Panc1 (cell line): Measurements from ENCODE around the gene FAM20A. TPM values are rescaled to one million over a fixed set of nuclear protein-coding genes. Genes with fewer than 3 reads are reported as not detected.

Experiments
- ATAC-seq: fragments of 200-7000 bp; cut with Tn5 transposase; 2 replicates; pipeline ENCODE4 v1.9.1; 2020; ENCODE audit warnings: mild to moderate bottlenecking, moderate library complexity
- BruUV-seq: library from RNA; stranded (reverse); fragments of 400-500 nt; replicated peaks from 2 replicates; lab custom pipeline; 2021; lab: Mats Ljungman, UMichigan
- CTCF ChIA-PET: fragments of 300-600 bp; sonication (Branson Sonifier 250); formaldehyde crosslinking; loops from one replicate; lab custom pipeline; 2022; ENCODE audit warnings: antibody characterized with exemption; lab: Charles Lee
- POLR2A ChIA-PET: fragments of 300-600 bp; sonication (Branson Sonifier 250); formaldehyde crosslinking; loops from one replicate; lab custom pipeline; 2022; ENCODE audit warnings: antibody characterized with exemption; lab: Charles Lee
- DNase-seq: peaks from one replicate; pipeline ENCODE4 v3.0.0-alpha.2; 2010; ENCODE audit warnings: low read depth, low spot score
- H3K27ac ChIP-seq: 2 replicates; pipeline ENCODE4 v1.5.1; 2011; ENCODE audit warnings: mild to moderate bottlenecking, low read length, inconsistent platforms
- H3K27me3 ChIP-seq: fragments of 200-500 bp; sonication (Bioruptor generic); 2 replicates; pipeline ENCODE4 v1.6.0; 2014; ENCODE audit warnings: low read length, inconsistent platforms; ENCODE audit not compliant: control insufficient read depth, insufficient read depth
- H3K36me3 ChIP-seq: fragments of 200-500 bp; sonication (Bioruptor generic); 2 replicates; pipeline ENCODE4 v1.5.1; 2014; ENCODE audit warnings: inconsistent platforms, mild to moderate bottlenecking, low read length, moderate library complexity; ENCODE audit not compliant: control insufficient read depth, insufficient read depth
- H3K4me1 ChIP-seq: 2 replicates; pipeline ENCODE4 v1.5.1; 2011; ENCODE audit warnings: inconsistent platforms, mild to moderate bottlenecking, low read length, moderate library complexity; ENCODE audit not compliant: control insufficient read depth, insufficient read depth
- H3K4me3 ChIP-seq, 2 experiments: 2 replicates each; pipeline ENCODE4 v1.5.1; 2011 to 2012; ENCODE audit warnings: low read depth in 2 of 2, low read length in 2 of 2, mild to moderate bottlenecking in 2 of 2, inconsistent platforms in 1 of 2, moderate library complexity in 1 of 2
- H3K9me3 ChIP-seq: fragments of 200-500 bp; sonication (Bioruptor generic); 2 replicates; pipeline ENCODE4 v1.5.1; 2014; ENCODE audit warnings: low read depth, mild to moderate bottlenecking, inconsistent platforms, low read length, moderate library complexity; ENCODE audit not compliant: control insufficient read depth, insufficient read depth
- CTCF ChIP-seq: fragments of 450-650 bp; IDR thresholded peaks from 2 replicates; pipeline ENCODE4 v1.5.1; 2017; ENCODE audit warnings: mild to moderate bottlenecking
- POLR2AphosphoS5 ChIP-seq: IDR thresholded peaks from 2 replicates; pipeline ENCODE4 v1.6.1; 2012; ENCODE audit warnings: mild to moderate bottlenecking, low read depth, low read length, moderate library complexity
- REST ChIP-seq, 2 experiments: IDR thresholded peaks; 2 replicates each; pipeline ENCODE4 v1.6.1; 2011 to 2012; ENCODE audit warnings: low read depth in 2 of 2, control low read depth in 1 of 2, low read length in 1 of 2, mild to moderate bottlenecking in 1 of 2, moderate library complexity in 1 of 2; ENCODE audit not compliant: insufficient read depth in 1 of 2
- SIN3A ChIP-seq: IDR thresholded peaks from 2 replicates; pipeline ENCODE4 v1.6.1; 2012; ENCODE audit warnings: low read depth, mild to moderate bottlenecking, low read length, moderate library complexity, borderline replicate concordance; ENCODE audit not compliant: insufficient read depth
- TCF7L2 ChIP-seq: IDR thresholded peaks from 2 replicates; pipeline ENCODE4 v1.6.1; 2011; ENCODE audit warnings: mild to moderate bottlenecking, low read depth, low read length, inconsistent platforms
- in situ Hi-C: cut with HindIII; loops from 2 replicates; pipeline ENCODE4 v1.10.0; 2016; ENCODE audit warnings: low sequenced_read_pairs, low pct_unique_long_range_greater_than_20kb
- intact Hi-C: fragments of 100-400 bp; cut with micrococcal nuclease; formaldehyde crosslinking; loops from one replicate; pipeline ENCODE4 v1.10.0; 2022; ENCODE audit not compliant: unreplicated experiment
- total RNA-seq: library from RNA; stranded (reverse); gene quantifications from one replicate; pipeline ENCODE4 v1.2.1, GENCODE V29; 2021; ENCODE audit not compliant: unreplicated experiment

Gene FAM20A
- total RNA-seq, 1 experiment from 2014 or later: 0.44 TPM

GRCh38 chr17:68509141-68510057 lies 91.8 kb downstream of the FAM20A start:
- intact Hi-C loops (no loop called here), in situ Hi-C loops (no loop called here)
- Histone ChIP-seq H3K36me3 (peaks cover 10% of the 10 kb centered on the region; the same call in 1 of the 2 replicates), H3K4me1 (peaks cover 2% of the 10 kb centered on the region; the same call in 1 of the 2 replicates), H3K27me3 (no peaks in the 10 kb centered on the region), H3K4me3 (no peak overlapping the region), H3K9me3 (no peaks in the 10 kb centered on the region), H3K27ac (no peak overlapping the region)
- ATAC-seq (no peak), DNase-seq (no peak)
- TF ChIP-seq REST (IDR thresholded peaks at IDR 0.05; ENCODE audit: insufficient read depth in 1 of 2, low read depth in 2 of 2, low read length in 1 of 2): no peak
- no peak for TF ChIP-seq SIN3A
- no peak for TF ChIP-seq POLR2AphosphoS5
- no peak for TF ChIP-seq TCF7L2
- ChIA-PET POLR2A (no interaction called here), CTCF (no interaction called here)
- BruUV-seq: no TSS peak

GRCh38 chr17:68507576-68507975 lies 93.6 kb downstream of the FAM20A start:
- DNase-seq: no peak
- TF ChIP-seq CTCF (no peak), POLR2AphosphoS5 (no peak), TCF7L2 (no peak), SIN3A (no peak), REST (IDR thresholded peaks at IDR 0.05; ENCODE audit: insufficient read depth in 1 of 2, low read depth in 2 of 2, low read length in 1 of 2) (no peak)
- POLR2A ChIA-PET: no interaction called here

More at GRCh38 chr17:68507576-68507975, 93.6 kb downstream of the FAM20A start:
- H3K27ac ChIP-seq: no peak overlapping the region
- no peaks in the 10 kb centered on the region for H3K9me3 ChIP-seq
- BruUV-seq: no TSS peak
- peaks cover 1% of the 10 kb centered on the region; the same call in 1 of the 2 replicates for H3K36me3 ChIP-seq
- H3K4me3 ChIP-seq: no peak overlapping the region
- no peaks in the 10 kb centered on the region for H3K27me3 ChIP-seq
- CTCF ChIA-PET: no interaction called here
- intact Hi-C loops: no loop called here
- ATAC-seq: no peak
- no peaks in the 10 kb centered on the region; the same call in 1 of the 2 replicates for H3K4me1 ChIP-seq
- in situ Hi-C loops: no loop called here
